ENCODE results near the gene ZNF74.

- TF ChIP-seq, protein P1, sequence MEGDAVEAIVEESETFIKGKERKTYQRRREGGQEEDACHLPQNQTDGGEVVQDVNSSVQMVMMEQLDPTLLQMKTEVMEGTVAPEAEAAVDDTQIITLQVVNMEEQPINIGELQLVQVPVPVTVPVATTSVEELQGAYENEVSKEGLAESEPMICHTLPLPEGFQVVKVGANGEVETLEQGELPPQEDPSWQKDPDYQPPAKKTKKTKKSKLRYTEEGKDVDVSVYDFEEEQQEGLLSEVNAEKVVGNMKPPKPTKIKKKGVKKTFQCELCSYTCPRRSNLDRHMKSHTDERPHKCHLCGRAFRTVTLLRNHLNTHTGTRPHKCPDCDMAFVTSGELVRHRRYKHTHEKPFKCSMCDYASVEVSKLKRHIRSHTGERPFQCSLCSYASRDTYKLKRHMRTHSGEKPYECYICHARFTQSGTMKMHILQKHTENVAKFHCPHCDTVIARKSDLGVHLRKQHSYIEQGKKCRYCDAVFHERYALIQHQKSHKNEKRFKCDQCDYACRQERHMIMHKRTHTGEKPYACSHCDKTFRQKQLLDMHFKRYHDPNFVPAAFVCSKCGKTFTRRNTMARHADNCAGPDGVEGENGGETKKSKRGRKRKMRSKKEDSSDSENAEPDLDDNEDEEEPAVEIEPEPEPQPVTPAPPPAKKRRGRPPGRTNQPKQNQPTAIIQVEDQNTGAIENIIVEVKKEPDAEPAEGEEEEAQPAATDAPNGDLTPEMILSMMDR (IDR thresholded peaks at IDR 0.05), result no peak
- no peak for TF ChIP-seq ZFX (IDR thresholded peaks at IDR 0.05; ENCODE audit: borderline replicate concordance)
These were observed 32.3 kb downstream of the ZNF74 start for GRCh38 chr22:20426259-20426615.

Measured in 22Rv1 (cell line).